Left lung (tissue), 10 donors: ENCODE data around the gene PTGR1. TPM values are rescaled to one million over a fixed set of nuclear protein-coding genes. Genes with fewer than 3 reads are reported as not detected.
"Not testable (repeated sequence)": the region's sequence is repeated elsewhere in the genome, so short reads cannot be mapped to it uniquely, and the experiment has no call there.

Source experiments
- ATAC-seq: fragments of 200-7000 bp; cut with Tn5 transposase; one replicate; pipeline ENCODE4 v1.9.1; 2020; ENCODE audit warnings: moderate library complexity
- DNase-seq, 4 donors: peaks; one replicate each; pipeline ENCODE4 v3.0.0-alpha.2; 2013 to 2020
- H3K27ac ChIP-seq, 2 donors: fragments of 200-600 bp; sonication (generic) in 1 of 2; one replicate each; pipeline versions ENCODE4 v1.5.0 to v1.8.0; 2020 to 2021
- H3K27me3 ChIP-seq, 2 donors: fragments of 200-600 bp; sonication (generic) in 1 of 2; one replicate each; pipeline versions ENCODE4 v1.5.0 to v1.8.0; 2020 to 2021
- H3K36me3 ChIP-seq, 2 donors: fragments of 200-600 bp; sonication (generic) in 1 of 2; one replicate each; pipeline versions ENCODE4 v1.5.0 to v1.8.0; 2020 to 2021
- H3K4me1 ChIP-seq, 2 donors: fragments of 200-600 bp; one replicate each; pipeline ENCODE4 v1.8.0; 2021
- H3K4me3 ChIP-seq, 2 donors: fragments of 200-600 bp; sonication (generic) in 1 of 2; one replicate each; pipeline versions ENCODE4 v1.5.0 to v1.8.0; 2020 to 2021; ENCODE audit warnings: mild to moderate bottlenecking in 1 of 2
- H3K9me3 ChIP-seq, 2 donors: fragments of 200-600 bp; sonication (generic) in 1 of 2; one replicate each; pipeline versions ENCODE4 v1.5.0 to v1.8.0; 2020 to 2021
- CTCF ChIP-seq, 2 donors: fragments of 200-600 bp; sonication (generic) in 1 of 2; IDR thresholded peaks; one replicate each; pipeline versions ENCODE4 v1.5.0 to v1.8.0; 2021; ENCODE audit warnings: antibody characterized with exemption in 2 of 2
- intact Hi-C, 2 donors: fragments of 100-400 bp; cut with DNase I; formaldehyde crosslinking; loops; one replicate each; pipeline versions ENCODE4 v1.11.2 to v1.14.2; 2022
- polyA plus RNA-seq, 6 donors: library from polyadenylated mRNA; unstranded; fragments of 120-200 nt; gene quantifications; one replicate each; pipeline ENCODE4 v1.2.1, GENCODE V29; 2013; ENCODE audit not compliant: insufficient read length in 6 of 6
- total RNA-seq, 2 donors: library from RNA; stranded (reverse); fragmentation: NEBNext Ultra II Directional; extraction: Animal tissue kit (Norgen Biotek cat#: 25700); gene quantifications; one replicate each; pipeline ENCODE4 v1.2.1, GENCODE V29; 2021
- donor health status: DM: no; HTN: yes; CAD: no.
- donor health status: DM: no; HTN: no; CAD: no.

Gene PTGR1
- total and polyA plus RNA-seq, 8 donors = 51.5 to 102 (median 76.9) TPM

GRCh38 chr9:111630182-111630963 is 30.9 kb upstream of the PTGR1 start:
- no peak for TF ChIP-seq CTCF (IDR thresholded peaks at IDR 0.05)
- peaks cover 5 to 43% of the 10 kb centered on the region in 2 donors for H3K4me1 ChIP-seq
- peak overlapping the region; percentile 86 to 95 for H3K4me3 ChIP-seq
- peak overlapping the region; percentile 92 to 93 for H3K27ac ChIP-seq
- no peaks in the 10 kb centered on the region for H3K27me3 ChIP-seq
- no peaks in the 10 kb centered on the region for H3K36me3 ChIP-seq
- ATAC-seq (peak; percentile 43), DNase-seq (no peak)
- intact Hi-C loops = no loop called here
- H3K9me3 ChIP-seq = no peaks in the 10 kb centered on the region

- Histone ChIP-seq H3K27ac (no peak overlapping the region), H3K36me3 (no peaks in the 10 kb centered on the region)
- intact Hi-C loops = no loop called here
These were observed 29.0 kb upstream of the PTGR1 start for GRCh38 chr9:111628411-111628810.

GRCh38 chr9:111627260-111627963 is 28.0 kb upstream of the PTGR1 start:
- Histone ChIP-seq H3K36me3 (no peaks in the 10 kb centered on the region), H3K9me3 (no peaks in the 10 kb centered on the region), H3K4me1 (peaks cover 1 to 24% of the 10 kb centered on the region in 2 donors), H3K4me3 (no peak overlapping the region), H3K27ac (no peak overlapping the region), H3K27me3 (no peaks in the 10 kb centered on the region)
- no peak for TF ChIP-seq CTCF (IDR thresholded peaks at IDR 0.05)
- ATAC-seq (no peak), DNase-seq (no peak)
- intact Hi-C loops = no loop called here

More at GRCh38 chr9:111628411-111628810, 29.0 kb upstream of the PTGR1 start:
- Histone ChIP-seq H3K4me1 (peaks cover 2 to 25% of the 10 kb centered on the region in 2 donors), H3K4me3 (no peak overlapping the region), H3K9me3 (no peaks in the 10 kb centered on the region), H3K27me3 (no peaks in the 10 kb centered on the region)
- ATAC-seq (no peak), DNase-seq (no peak)
- no peak for TF ChIP-seq CTCF (IDR thresholded peaks at IDR 0.05)

GRCh38 chr9:111622626-111623025 is 23.2 kb upstream of the PTGR1 start:
- intact Hi-C loops = no loop called here
- H3K9me3 ChIP-seq = no peaks in the 10 kb centered on the region
- H3K36me3 ChIP-seq = no peaks in the 10 kb centered on the region
- TF ChIP-seq CTCF (IDR thresholded peaks at IDR 0.05) = no peak
- peaks cover 0 to 13% of the 10 kb centered on the region in 2 donors for H3K4me1 ChIP-seq
- no peak overlapping the region for H3K4me3 ChIP-seq
- H3K27me3 ChIP-seq = no peaks in the 10 kb centered on the region
- peak overlapping the region in 1 of 2 donors; percentile 50 for H3K27ac ChIP-seq
- ATAC-seq = peak; percentile 90
- DNase-seq = peak in 1 of 4 donors; percentile 67

- peak; percentile 66 to 84 for TF ChIP-seq CTCF (IDR thresholded peaks at IDR 0.05)
- ATAC-seq (peak; percentile 95), DNase-seq (peak in 1 of 4 donors; percentile 33)
- Histone ChIP-seq H3K4me3 (no peak overlapping the region), H3K36me3 (no peaks in the 10 kb centered on the region), H3K9me3 (no peaks in the 10 kb centered on the region), H3K27ac (no peak overlapping the region), H3K4me1 (peaks cover 0 to 13% of the 10 kb centered on the region in 2 donors), H3K27me3 (no peaks in the 10 kb centered on the region)
- intact Hi-C loops = no loop called here
These were observed 22.5 kb upstream of the PTGR1 start for GRCh38 chr9:111621895-111622480.

GRCh38 chr9:111617349-111617748 is 17.9 kb upstream of the PTGR1 start:
- H3K27ac ChIP-seq, intact Hi-C loops, ATAC-seq, DNase-seq, H3K27me3 ChIP-seq, H3K36me3 ChIP-seq, H3K4me1 ChIP-seq, H3K9me3 ChIP-seq, H3K4me3 ChIP-seq: not testable (repeated sequence)
